AML-193 (cell line): ENCODE measurements around the gene SLIRP.
"Not testable (repeated sequence)": the region's sequence is repeated elsewhere in the genome, so short reads cannot be mapped to it uniquely, and the experiment has no call there.

Experiments
- DNase-seq, 2 experiments: peaks; one replicate each; lab custom pipeline; 2025; lab: John Stamatoyannopoulos, UW

Gene SLIRP

DNA sequence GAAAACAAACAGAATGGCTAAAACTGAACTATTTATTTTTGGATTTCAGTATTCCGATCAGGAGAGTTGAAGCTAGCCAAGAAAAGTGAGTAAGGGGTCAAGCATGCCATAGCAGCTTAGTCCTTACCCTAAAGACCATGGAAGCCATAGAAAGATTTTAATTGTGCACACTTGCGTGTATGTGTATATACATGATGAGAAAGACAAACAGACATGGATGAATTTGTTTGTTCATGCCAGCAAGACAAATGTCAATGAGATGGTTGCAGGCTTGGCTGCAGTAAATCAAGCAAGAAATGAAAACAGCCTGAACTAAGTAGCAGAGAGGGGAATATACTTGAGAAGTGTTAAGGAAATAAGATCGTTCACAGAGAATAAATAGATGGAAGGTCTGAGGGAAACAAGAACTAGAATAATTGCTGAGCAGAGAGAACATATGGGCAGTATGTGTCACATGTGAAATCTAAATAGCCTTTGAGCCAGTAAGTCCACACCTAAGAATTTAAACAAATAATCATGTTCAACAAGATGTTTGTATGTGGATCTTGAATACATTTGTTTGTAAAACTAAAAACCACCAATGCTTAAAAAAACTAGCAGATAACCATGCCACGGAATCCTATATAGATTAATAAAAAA is 38.3 kb downstream of the SLIRP start:
- no peak for DNase-seq

DNA sequence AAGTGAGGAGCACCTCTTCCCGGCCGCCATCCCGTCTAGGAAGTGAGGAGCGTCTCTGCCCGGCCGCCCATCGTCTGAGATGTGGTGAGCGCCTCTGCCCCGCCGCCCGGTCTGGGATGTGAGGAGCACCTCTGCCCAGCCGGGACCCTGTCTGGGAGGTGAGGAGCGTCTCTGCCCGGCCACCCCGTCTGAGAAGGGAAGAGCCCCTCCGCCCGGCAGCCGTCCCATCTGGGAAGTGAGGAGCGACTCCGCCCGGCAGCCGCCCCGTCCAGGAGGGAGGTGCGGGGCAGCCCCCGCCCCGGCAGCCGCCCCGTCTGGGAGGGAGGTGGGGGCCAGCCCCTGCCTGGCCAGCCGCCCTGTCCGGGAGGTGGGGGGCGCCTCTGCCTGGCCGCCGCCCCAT is 39.5 kb downstream of the SLIRP start:
- DNase-seq = not testable (repeated sequence)

DNA sequence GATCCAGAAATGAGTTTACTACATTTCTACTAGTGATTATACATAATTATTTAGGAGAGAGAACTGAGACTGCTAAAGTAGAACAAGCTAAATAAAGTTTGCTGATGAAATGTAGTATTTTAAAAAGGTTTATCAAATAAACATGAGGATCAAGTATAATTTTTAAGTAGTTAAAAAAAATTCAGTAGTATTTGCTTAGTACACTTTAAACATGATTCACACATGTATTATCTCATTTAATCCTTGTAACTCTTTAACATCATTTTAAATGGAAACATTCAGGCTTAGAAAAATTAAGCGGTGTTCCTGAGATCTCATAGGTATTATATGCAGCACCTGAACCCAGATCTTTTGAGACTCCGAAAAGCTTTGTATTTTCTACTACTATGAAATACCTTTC is 44.4 kb downstream of the SLIRP start:
- no peak for DNase-seq

- DNase-seq = no peak
These were observed 45.1 kb downstream of the SLIRP start for GRCh38 chr14:77752799-77753516.

GRCh38 chr14:77760381-77761204 is 52.7 kb downstream of the SLIRP start, which contains the start of gene SNW1:
Gene SNW1, minus strand, starts transcription at chr14:77761156. Its CDS starts 29 bp downstream, at chr14:77761127.
- peak in 1 of 2 experiments; percentile 13 for DNase-seq

DNA sequence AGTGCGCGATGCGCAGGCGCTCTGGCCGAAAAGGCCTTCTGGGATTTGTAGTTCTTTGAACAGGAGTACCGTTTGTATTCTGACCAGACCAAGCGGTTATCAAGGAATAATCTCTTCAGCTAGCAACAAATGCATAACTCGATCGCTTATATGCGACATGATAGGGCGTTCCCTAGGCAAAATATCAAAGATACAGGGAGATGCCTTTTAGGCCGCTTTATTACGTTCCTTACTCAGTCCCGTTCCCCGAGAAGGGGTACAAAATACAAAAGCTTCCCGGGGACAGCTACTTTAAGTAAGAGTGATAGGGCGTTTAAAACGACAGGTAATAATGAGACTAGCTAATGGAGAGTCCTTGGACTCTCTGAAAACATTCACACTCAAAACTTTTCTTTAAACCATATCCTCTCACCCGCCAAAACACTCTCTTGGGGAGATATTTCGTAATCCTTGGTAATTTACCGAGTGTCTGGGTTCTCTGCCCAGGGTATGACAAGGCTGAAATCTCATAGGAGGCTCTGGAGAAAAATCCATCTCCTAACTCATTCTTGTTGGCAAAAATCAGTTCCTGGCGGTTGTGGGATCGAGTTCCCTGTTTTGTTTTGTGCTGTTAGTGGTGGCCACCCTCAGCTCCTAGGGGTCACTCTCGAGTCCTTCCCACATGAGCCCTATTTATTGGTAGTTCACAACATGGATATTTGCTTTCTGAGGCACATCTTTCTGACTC is 53.5 kb downstream of the SLIRP start:
- DNase-seq = peak; percentile 90 to 91

DNA sequence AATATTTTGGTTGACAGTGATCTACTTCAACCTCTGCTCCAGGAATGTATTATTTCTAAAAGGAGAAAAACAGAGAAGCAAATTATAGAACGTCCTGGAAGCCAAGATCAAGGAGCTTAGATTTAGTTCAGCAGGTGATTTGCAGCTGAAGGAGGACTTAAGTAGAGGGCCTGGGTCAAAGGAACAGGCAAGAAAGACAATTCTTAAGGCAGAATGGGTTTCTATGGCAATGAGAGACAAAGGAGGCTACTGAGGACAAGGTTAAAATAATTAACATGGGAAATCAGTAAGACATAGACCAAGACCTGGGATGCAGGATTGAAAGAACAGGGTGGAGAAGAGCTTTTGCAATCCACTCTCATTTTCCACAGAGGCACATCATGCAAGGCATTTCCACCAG is 55.4 kb downstream of the SLIRP start:
- no peak for DNase-seq

DNA sequence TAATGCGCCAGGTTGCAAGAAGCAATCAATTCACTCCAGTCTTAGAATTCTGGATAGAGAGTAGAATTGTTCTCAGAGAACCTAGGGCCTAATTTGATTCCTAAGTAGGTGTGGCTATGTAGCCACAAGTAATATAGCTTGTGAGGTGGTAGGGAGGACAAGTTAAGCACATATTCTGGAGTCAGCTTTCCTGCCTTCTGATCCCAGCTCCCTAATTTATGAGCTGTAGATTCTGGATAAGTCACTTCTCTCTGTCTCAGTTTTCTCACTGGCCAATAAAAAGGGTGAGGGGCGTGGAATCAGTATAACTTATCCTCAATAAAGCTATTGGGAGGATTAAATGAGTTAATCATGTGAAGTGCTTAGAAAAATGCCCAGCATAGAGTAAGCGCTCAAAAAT is 56.1 kb downstream of the SLIRP start:
- no peak for DNase-seq
